Stimulated activated CD8-positive, alpha-beta memory T cell treated with anti-CD3 and anti-CD28 coated beads, Interleukin-12 subunit alpha, Interleukin-12 subunit beta, amount 100 ng/mL, for 24 hours (primary cell): ENCODE data around the gene MLC1.

Experiments
- DNase-seq: peaks from one replicate; pipeline ENCODE4 v3.0.0-alpha.2; 2020; ENCODE audit errors: extremely low read depth

Gene MLC1

GRCh38 chr22:50016308-50016987, 68.8 kb downstream of the MLC1 start:
- DNase-seq = no peak

GRCh38 chr22:50015451-50016307, 69.5 kb downstream of the MLC1 start:
- no peak for DNase-seq

- DNase-seq = no peak
Observed at GRCh38 chr22:50014655-50015401, 70.4 kb downstream of the MLC1 start.

GRCh38 chr22:50014053-50014501, 71.1 kb downstream of the MLC1 start:
- no peak for DNase-seq

- no peak for DNase-seq
Observed at GRCh38 chr22:50012211-50013181, 72.7 kb downstream of the MLC1 start, which contains the start of gene IL17REL. Gene IL17REL (minus strand): TSS chr22:50012765. CDS start chr22:50012646, 119 bp downstream.

GRCh38 chr22:50011447-50012210, 73.6 kb downstream of the MLC1 start:
- DNase-seq = no peak

- DNase-seq = no peak
Observed at GRCh38 chr22:50010676-50011446, 74.4 kb downstream of the MLC1 start.

GRCh38 chr22:50009765-50010675, 75.2 kb downstream of the MLC1 start:
- no peak for DNase-seq
